Measurements from ENCODE around the gene ZBED1.
"Not testable (repeated sequence)": the region's sequence is repeated elsewhere in the genome, so short reads cannot be mapped to it uniquely, and the experiment has no call there.

GRCh38 chrX:2460821-2461710 is 39.7 kb downstream of the ZBED1 start:
- not testable (repeated sequence) for TF ChIP-seq CTCF (IDR thresholded peaks at IDR 0.05; ENCODE audit: insufficient read depth, low read length); GABPA (IDR thresholded peaks at IDR 0.05; ENCODE audit: low read depth)
